ENCODE results near the gene NF1. TPM values are rescaled to one million over a fixed set of nuclear protein-coding genes. Genes with fewer than 3 reads are reported as not detected.

The NF1 gene
- total RNA-seq, 2 donors from 2014 or later = 62.3 to 68.0 TPM

- Histone ChIP-seq H3K36me3 (no peaks in the 10 kb centered on the region), H3K4me1 (replicated peaks) (no peaks in the 10 kb centered on the region), H3K9me3 (no peaks in the 10 kb centered on the region), H3K4me3 (no peak overlapping the region), H3K27me3 (replicated peaks; ENCODE audit: insufficient read depth) (no peaks in the 10 kb centered on the region), H3K27ac (no peak overlapping the region)
- intact Hi-C loops (cut with DNase I) = no loop called here
- TF ChIP-seq CTCF (IDR thresholded peaks at IDR 0.05) = no peak
- TF ChIP-seq POLR2A (IDR thresholded peaks at IDR 0.05) = no peak
- TF ChIP-seq POLR2AphosphoS5 (IDR thresholded peaks at IDR 0.05) = no peak
- WGBS = 96% methylated on average over 4 of the region's 4 CpGs
- DNase-seq (ENCODE audit: low spot score) = no peak
Observed at GRCh38 chr17:31113939-31114338, 19.2 kb downstream of the NF1 start.

- 79% methylated on average over 3 of the region's 3 CpGs for WGBS
- H3K36me3 ChIP-seq = no peaks in the 10 kb centered on the region
- no peak overlapping the region for H3K27ac ChIP-seq
- H3K4me1 ChIP-seq (replicated peaks) = no peaks in the 10 kb centered on the region
- no peak for TF ChIP-seq CTCF (IDR thresholded peaks at IDR 0.05)
- TF ChIP-seq POLR2A (IDR thresholded peaks at IDR 0.05) = no peak
- no peak for TF ChIP-seq POLR2AphosphoS5 (IDR thresholded peaks at IDR 0.05)
- intact Hi-C loops (cut with DNase I) = no loop called here
- no peak for DNase-seq (ENCODE audit: low spot score)
- no peaks in the 10 kb centered on the region for H3K9me3 ChIP-seq
- no peak overlapping the region for H3K4me3 ChIP-seq
- H3K27me3 ChIP-seq (replicated peaks; ENCODE audit: insufficient read depth) = no peaks in the 10 kb centered on the region
Observed at GRCh38 chr17:31114956-31115555, 20.3 kb downstream of the NF1 start.

GRCh38 chr17:31116167-31116566 lies 21.4 kb downstream of the NF1 start:
- no peak for DNase-seq (ENCODE audit: low spot score)
- Histone ChIP-seq H3K4me1 (replicated peaks) (no peaks in the 10 kb centered on the region), H3K9me3 (no peaks in the 10 kb centered on the region), H3K4me3 (no peak overlapping the region), H3K36me3 (no peaks in the 10 kb centered on the region), H3K27me3 (replicated peaks; ENCODE audit: insufficient read depth) (no peaks in the 10 kb centered on the region), H3K27ac (no peak overlapping the region)
- 91% methylated on average over 4 of the region's 4 CpGs for WGBS
- TF ChIP-seq POLR2A (IDR thresholded peaks at IDR 0.05) (no peak), POLR2AphosphoS5 (IDR thresholded peaks at IDR 0.05) (no peak), CTCF (IDR thresholded peaks at IDR 0.05) (no peak)
- intact Hi-C loops (cut with DNase I) = no loop called here

- H3K4me3 ChIP-seq = no peak overlapping the region
- WGBS = 80% methylated on average over 2 of the region's 2 CpGs
- H3K36me3 ChIP-seq = no peaks in the 10 kb centered on the region
- no peaks in the 10 kb centered on the region for H3K27me3 ChIP-seq (replicated peaks; ENCODE audit: insufficient read depth)
- intact Hi-C loops (cut with DNase I) = no loop called here
- H3K4me1 ChIP-seq (replicated peaks) = no peaks in the 10 kb centered on the region
- TF ChIP-seq POLR2AphosphoS5 (IDR thresholded peaks at IDR 0.05) = no peak
- no peak for TF ChIP-seq POLR2A (IDR thresholded peaks at IDR 0.05)
- TF ChIP-seq CTCF (IDR thresholded peaks at IDR 0.05) = no peak
- no peaks in the 10 kb centered on the region for H3K9me3 ChIP-seq
- H3K27ac ChIP-seq = no peak overlapping the region
- no peak for DNase-seq (ENCODE audit: low spot score)
Observed at GRCh38 chr17:31122746-31123145, 28.0 kb downstream of the NF1 start.

- no peak for DNase-seq (ENCODE audit: low spot score)
- intact Hi-C loops (cut with DNase I) = no loop called here
- no peaks in the 10 kb centered on the region for H3K27me3 ChIP-seq (replicated peaks; ENCODE audit: insufficient read depth)
- no peaks in the 10 kb centered on the region for H3K4me1 ChIP-seq (replicated peaks)
- no peak overlapping the region for H3K4me3 ChIP-seq
- H3K36me3 ChIP-seq = no peaks in the 10 kb centered on the region
- H3K9me3 ChIP-seq = no peaks in the 10 kb centered on the region
- TF ChIP-seq POLR2A (IDR thresholded peaks at IDR 0.05) (no peak), CTCF (IDR thresholded peaks at IDR 0.05) (no peak), POLR2AphosphoS5 (IDR thresholded peaks at IDR 0.05) (no peak)
- no peak overlapping the region for H3K27ac ChIP-seq
- 93% methylated on average over 3 of the region's 3 CpGs for WGBS
Observed at GRCh38 chr17:31126318-31126717, 31.5 kb downstream of the NF1 start.

Data from prostate gland (tissue), 2 donors.